ENCODE results near the gene FGFRL1. TPM values are rescaled to one million over a fixed set of nuclear protein-coding genes. Genes with fewer than 3 reads are reported as not detected.

Gene FGFRL1
- total and polyA plus RNA-seq, 2 of the 13 experiments (the other 11 are each of a cell fraction or from before 2014, with no cell fraction given): 19.1 to 30.6 TPM

GRCh38 chr4:1024882-1025545 lies 13.6 kb downstream of the FGFRL1 start:
- intact Hi-C loops (cut with micrococcal nuclease; ENCODE audit: unreplicated experiment) (no loop called here), in situ Hi-C loops (cut with HindIII; ENCODE audit: extremely low pct_ligation_motif_present, low pct_unique_long_range_greater_than_20kb) (no loop called here)
- no peak for FAIRE-seq
- WGBS (ENCODE audit: low lambda C conversion rate): 92% methylated on average over 20 of the region's 32 CpGs
- Histone ChIP-seq H3K27ac (ENCODE audit: extremely low read length, insufficient read depth, low read length) (no peak overlapping the region), H3K4me2 (ENCODE audit: low read depth, low read length) (no peak overlapping the region), H3K4me1 (ENCODE audit: insufficient read depth, low read length) (peaks cover 20% of the 10 kb centered on the region), H3K4me3 (replicated peaks in 1 of 3; ENCODE audit: insufficient read depth in 1 of 3, low read depth in 2 of 3, low read length in 3 of 3) (no peak overlapping the region), H3K9me3 (ENCODE audit: low read length) (no peaks in the 10 kb centered on the region), H3K27me3 (ENCODE audit: control insufficient read depth in 1 of 2, insufficient read depth in 2 of 2, low read length in 2 of 2) (peaks cover 7 to 18% of the 10 kb centered on the region in 2 experiments; a peak in 4 of 5 replicates), H3K79me2 (ENCODE audit: insufficient read depth, low read length) (no peaks in the 10 kb centered on the region), H3K9ac (ENCODE audit: insufficient read depth, low read depth, low read length) (no peak overlapping the region), H2AFZ (ENCODE audit: low read length) (no peak overlapping the region), H3K36me3 (replicated peaks in 1 of 2; ENCODE audit: control insufficient read depth in 1 of 2, insufficient read depth in 2 of 2, low read length in 2 of 2) (peaks cover 8 to 12% of the 10 kb centered on the region in 2 experiments; a peak in 4 of 5 replicates), H4K20me1 (ENCODE audit: insufficient read depth, low read length) (no peaks in the 10 kb centered on the region)
- no peak for DNase-seq (ENCODE audit: low spot score)
- ChIA-PET CTCF (ENCODE audit: low intra/inter-chr PET ratio, low total read pairs) (no interaction called here), POLR2A (no interaction called here)
- TF ChIP-seq AGO2 (optimal IDR thresholded peaks at IDR 0.05; ENCODE audit: low read depth, low read length): peak; percentile 22
- TF ChIP-seq ZBTB38 (CRISPR knock-in tag; IDR thresholded peaks at IDR 0.05): peak; percentile 13; the same call in 1 of the 2 replicates
- no peak for TF ChIP-seq PHF21A (CRISPR knock-in tag; IDR thresholded peaks at IDR 0.05)
- TF ChIP-seq PTBP1 (IDR thresholded peaks at IDR 0.05; ENCODE audit: low read depth, low read length, poor library complexity, severe bottlenecking): no peak
- TF ChIP-seq SKI (IDR thresholded peaks at IDR 0.05; ENCODE audit: partially characterized antibody): peak; percentile 54
- no peak for ATAC-seq
- BruUV-seq (replicated peaks): no TSS peak

- no peak for DNase-seq (ENCODE audit: low spot score)
- no peak overlapping the region for H3K4me3 ChIP-seq (replicated peaks in 1 of 3; ENCODE audit: insufficient read depth in 1 of 3, low read depth in 2 of 3, low read length in 3 of 3)
- in situ Hi-C loops (cut with HindIII; ENCODE audit: extremely low pct_ligation_motif_present, low pct_unique_long_range_greater_than_20kb) (no loop called here), intact Hi-C loops (cut with micrococcal nuclease; ENCODE audit: unreplicated experiment) (no loop called here)
- no peak for ATAC-seq
- no peaks in the 10 kb centered on the region for H3K79me2 ChIP-seq (ENCODE audit: insufficient read depth, low read length)
- H3K27ac ChIP-seq (ENCODE audit: extremely low read length, insufficient read depth, low read length): no peak overlapping the region
- CTCF ChIA-PET (ENCODE audit: low intra/inter-chr PET ratio, low total read pairs): no interaction called here
- H4K20me1 ChIP-seq (ENCODE audit: insufficient read depth, low read length): no peaks in the 10 kb centered on the region
- H3K27me3 ChIP-seq (ENCODE audit: control insufficient read depth in 1 of 2, insufficient read depth in 2 of 2, low read length in 2 of 2): peaks cover 10 to 29% of the 10 kb centered on the region in 2 experiments; a peak in 4 of 5 replicates
- BruUV-seq (replicated peaks): no TSS peak
- peaks cover 31% of the 10 kb centered on the region for H3K4me1 ChIP-seq (ENCODE audit: insufficient read depth, low read length)
- POLR2A ChIA-PET: no interaction called here
- H3K36me3 ChIP-seq (replicated peaks in 1 of 2; ENCODE audit: control insufficient read depth in 1 of 2, insufficient read depth in 2 of 2, low read length in 2 of 2): peaks cover 8 to 12% of the 10 kb centered on the region in 2 experiments; a peak in 4 of 5 replicates
- H3K9ac ChIP-seq (ENCODE audit: insufficient read depth, low read depth, low read length): no peak overlapping the region
- H3K4me2 ChIP-seq (ENCODE audit: low read depth, low read length): no peak overlapping the region
- no peak for FAIRE-seq
- 83% methylated on average over 14 of the region's 17 CpGs for WGBS (ENCODE audit: low lambda C conversion rate)
- no peaks in the 10 kb centered on the region for H3K9me3 ChIP-seq (ENCODE audit: low read length)
- H2AFZ ChIP-seq (ENCODE audit: low read length): no peak overlapping the region
- TF ChIP-seq PCBP1 (IDR thresholded peaks at IDR 0.05; ENCODE audit: borderline replicate concordance, low read depth, low read length) (no peak), ATAD3A (CRISPR knock-in tag; IDR thresholded peaks at IDR 0.05) (no peak), CBX2 (IDR thresholded peaks at IDR 0.05; ENCODE audit: low read depth, low read length) (no peak), CBX2 (CRISPR knock-in tag; IDR thresholded peaks at IDR 0.05; ENCODE audit: low read depth) (no peak), HOXA9 (CRISPR knock-in tag; IDR thresholded peaks at IDR 0.05; ENCODE audit: borderline replicate concordance) (0 out of 2 replicates have a peak, but pooled peaks have one; percentile 35)
- TF ChIP-seq, protein P1, sequence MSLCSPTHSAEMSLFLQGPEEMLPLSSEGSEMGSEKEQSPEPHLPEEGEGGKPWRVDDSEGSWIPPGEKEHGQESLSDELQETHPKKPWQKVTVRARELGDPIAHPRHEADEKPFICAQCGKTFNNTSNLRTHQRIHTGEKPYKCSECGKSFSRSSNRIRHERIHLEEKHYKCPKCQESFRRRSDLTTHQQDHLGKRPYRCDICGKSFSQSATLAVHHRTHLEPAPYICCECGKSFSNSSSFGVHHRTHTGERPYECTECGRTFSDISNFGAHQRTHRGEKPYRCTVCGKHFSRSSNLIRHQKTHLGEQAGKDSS (CRISPR knock-in tag; IDR thresholded peaks at IDR 0.05; ENCODE audit: borderline replicate concordance, low read depth): no peak
- TF ChIP-seq, protein P2, sequence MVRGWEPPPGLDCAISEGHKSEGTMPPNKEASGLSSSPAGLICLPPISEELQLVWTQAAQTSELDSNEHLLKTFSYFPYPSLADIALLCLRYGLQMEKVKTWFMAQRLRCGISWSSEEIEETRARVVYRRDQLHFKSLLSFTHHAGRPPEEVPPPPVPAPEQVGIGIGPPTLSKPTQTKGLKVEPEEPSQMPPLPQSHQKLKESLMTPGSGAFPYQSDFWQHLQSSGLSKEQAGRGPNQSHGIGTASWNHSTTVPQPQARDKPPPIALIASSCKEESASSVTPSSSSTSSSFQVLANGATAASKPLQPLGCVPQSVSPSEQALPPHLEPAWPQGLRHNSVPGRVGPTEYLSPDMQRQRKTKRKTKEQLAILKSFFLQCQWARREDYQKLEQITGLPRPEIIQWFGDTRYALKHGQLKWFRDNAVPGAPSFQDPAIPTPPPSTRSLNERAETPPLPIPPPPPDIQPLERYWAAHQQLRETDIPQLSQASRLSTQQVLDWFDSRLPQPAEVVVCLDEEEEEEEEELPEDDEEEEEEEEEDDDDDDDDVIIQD (CRISPR knock-in tag; IDR thresholded peaks at IDR 0.05; ENCODE audit: low read depth): no peak
- TF ChIP-seq, protein P3, sequence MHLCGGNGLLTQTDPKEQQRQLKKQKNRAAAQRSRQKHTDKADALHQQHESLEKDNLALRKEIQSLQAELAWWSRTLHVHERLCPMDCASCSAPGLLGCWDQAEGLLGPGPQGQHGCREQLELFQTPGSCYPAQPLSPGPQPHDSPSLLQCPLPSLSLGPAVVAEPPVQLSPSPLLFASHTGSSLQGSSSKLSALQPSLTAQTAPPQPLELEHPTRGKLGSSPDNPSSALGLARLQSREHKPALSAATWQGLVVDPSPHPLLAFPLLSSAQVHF (CRISPR knock-in tag; IDR thresholded peaks at IDR 0.05): 0 out of 2 replicates have a peak, but pooled peaks have one; percentile 65
- TF ChIP-seq, protein P4, sequence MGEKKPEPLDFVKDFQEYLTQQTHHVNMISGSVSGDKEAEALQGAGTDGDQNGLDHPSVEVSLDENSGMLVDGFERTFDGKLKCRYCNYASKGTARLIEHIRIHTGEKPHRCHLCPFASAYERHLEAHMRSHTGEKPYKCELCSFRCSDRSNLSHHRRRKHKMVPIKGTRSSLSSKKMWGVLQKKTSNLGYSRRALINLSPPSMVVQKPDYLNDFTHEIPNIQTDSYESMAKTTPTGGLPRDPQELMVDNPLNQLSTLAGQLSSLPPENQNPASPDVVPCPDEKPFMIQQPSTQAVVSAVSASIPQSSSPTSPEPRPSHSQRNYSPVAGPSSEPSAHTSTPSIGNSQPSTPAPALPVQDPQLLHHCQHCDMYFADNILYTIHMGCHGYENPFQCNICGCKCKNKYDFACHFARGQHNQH (CRISPR knock-in tag; IDR thresholded peaks at IDR 0.05): no peak
Observed at GRCh38 chr4:1026115-1026514, 14.7 kb downstream of the FGFRL1 start.

All from HepG2 (cell line).